Cerebellar nuclear complex (tissue), 1 donor: ENCODE measurements around the gene MUC21.
"Not testable (repeated sequence)": the region's sequence is repeated elsewhere in the genome, so short reads cannot be mapped to it uniquely, and the experiment has no call there.

Experiments used
- DNase-seq, 2 experiments: peaks; one replicate each; lab custom pipeline; 2025; lab: John Stamatoyannopoulos, UW

The MUC21 gene

DNA sequence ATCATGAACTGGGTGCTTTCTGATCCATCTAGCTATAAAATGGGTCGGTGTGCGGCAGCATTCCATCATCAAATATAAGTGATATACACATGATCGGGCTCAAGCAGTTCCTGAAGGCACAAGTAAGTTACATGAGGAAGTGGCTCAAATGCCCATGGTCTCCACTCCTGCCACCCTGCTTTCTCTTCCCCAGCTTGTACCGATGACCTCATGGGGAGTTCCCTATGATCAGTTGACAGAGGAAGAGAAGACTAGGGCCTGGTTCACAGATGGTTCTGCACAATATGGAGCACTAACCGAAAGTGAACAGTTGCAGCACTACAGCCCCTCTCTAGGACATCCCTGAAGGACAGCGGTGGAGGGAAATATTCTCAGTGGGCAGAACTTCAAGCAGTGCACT lies 14.3 kb upstream of the MUC21 start:
- not testable (repeated sequence) for DNase-seq

DNA sequence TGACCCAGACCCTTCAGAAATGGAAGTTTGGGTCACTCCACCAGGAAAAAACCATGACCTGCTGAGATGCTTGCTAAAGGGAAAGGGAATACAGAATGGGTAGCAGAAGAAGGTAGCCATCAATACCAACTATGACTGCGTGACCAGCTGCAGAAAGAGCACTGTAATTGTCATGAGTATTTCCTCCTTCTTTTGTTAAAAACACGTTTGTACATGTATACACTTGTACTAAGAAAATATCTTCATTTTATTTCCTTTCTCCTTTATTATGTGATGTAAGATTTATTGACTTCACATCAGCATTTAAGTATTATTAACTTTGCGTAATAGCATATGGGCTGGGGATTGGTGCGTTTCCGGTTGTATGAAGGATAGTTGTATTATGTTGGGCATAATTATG lies 12.6 kb upstream of the MUC21 start:
- DNase-seq: no peak

DNA sequence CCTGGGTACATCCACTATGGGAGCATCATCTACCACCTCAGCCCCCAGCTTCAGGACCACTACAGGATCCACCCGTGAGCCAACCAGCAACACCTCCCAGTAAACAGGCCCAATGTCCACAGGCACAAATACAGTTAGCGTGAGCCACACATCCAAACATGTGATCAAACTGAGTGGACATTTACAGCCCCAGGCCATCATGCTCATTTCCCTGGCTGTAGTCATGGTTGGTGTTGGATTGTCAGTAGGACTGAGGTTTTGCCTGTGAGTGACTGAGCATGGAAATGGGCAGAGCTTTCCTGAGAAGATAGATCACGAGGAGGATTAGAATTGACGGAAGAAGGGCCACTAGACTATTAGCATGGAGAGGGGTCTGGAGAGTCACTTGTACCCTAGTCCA lies 10.7 kb upstream of the MUC21 start:
- DNase-seq: no peak

DNA sequence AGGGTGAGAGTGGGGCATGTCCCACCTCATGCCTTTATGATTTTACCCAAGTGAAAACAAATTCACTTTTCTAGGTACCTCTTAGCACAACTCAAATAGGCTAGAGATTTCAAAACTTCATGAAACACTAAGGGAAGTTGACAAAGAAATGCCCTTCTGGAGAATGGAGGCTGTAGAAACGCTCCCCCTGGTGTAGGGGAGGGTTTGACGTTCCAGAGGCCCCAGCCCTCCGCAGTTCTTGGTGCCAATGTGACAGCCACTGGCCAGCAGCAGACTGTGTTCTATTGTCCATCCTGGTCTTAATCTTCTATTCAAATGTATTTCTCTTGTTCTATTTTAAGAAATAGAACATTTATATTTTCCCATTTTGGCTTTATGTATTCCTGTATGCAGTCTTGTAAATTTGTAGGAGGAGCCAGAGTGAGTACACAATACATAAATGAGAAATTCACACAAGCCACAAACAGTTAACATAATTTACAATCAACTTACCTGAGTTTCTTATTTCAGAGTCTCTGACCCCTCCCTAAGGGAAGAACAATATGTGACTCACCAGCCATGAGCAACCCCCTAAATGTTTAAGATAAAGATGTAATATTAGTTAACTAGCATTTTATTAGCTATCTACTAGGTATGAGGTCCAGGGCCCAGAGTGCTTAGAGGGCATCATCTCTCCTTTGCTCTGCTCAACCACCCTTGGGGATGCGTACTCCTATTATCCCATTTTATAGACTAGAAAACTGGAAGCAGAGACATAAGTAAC lies 8.8 kb upstream of the MUC21 start:
- DNase-seq: no peak

DNA sequence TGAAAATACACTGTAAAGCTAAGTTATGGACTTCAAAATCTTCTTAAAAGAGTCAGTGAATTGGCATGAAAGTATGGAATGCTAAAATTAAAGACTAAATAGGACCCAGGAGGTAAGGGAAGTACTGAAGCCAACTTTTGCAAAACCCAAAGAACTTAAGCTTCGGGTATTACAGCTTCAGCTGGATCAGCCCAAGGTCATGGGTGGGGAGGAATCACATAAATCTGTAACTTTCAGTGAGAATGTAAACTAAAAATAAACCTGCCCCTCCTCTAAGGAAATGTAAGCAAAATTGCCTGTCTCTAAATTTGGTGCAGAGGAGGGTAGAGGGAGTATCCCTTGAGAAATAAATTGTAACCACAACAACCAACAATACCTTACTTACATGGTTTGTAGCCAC lies 4.4 kb upstream of the MUC21 start:
- DNase-seq: no peak

DNA sequence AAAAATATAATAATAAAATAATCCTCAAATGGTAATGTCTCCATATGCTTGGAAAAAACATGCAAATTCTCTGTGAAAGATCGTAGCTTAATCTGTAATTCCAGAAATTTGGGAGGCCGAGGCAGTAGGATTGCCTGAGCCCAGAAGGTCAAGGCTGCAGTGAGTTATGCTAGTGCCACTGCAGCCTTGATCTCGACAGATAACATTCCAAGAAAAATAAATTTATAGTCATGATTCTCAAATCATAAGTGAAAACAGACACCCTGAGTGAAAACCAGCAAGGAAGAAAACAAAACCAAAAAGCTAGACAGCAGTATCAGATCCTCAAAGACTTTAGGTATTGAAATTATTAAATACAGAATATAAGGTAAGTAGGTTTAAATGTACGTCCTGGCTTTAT lies 3.8 kb upstream of the MUC21 start:
- no peak for DNase-seq

DNA sequence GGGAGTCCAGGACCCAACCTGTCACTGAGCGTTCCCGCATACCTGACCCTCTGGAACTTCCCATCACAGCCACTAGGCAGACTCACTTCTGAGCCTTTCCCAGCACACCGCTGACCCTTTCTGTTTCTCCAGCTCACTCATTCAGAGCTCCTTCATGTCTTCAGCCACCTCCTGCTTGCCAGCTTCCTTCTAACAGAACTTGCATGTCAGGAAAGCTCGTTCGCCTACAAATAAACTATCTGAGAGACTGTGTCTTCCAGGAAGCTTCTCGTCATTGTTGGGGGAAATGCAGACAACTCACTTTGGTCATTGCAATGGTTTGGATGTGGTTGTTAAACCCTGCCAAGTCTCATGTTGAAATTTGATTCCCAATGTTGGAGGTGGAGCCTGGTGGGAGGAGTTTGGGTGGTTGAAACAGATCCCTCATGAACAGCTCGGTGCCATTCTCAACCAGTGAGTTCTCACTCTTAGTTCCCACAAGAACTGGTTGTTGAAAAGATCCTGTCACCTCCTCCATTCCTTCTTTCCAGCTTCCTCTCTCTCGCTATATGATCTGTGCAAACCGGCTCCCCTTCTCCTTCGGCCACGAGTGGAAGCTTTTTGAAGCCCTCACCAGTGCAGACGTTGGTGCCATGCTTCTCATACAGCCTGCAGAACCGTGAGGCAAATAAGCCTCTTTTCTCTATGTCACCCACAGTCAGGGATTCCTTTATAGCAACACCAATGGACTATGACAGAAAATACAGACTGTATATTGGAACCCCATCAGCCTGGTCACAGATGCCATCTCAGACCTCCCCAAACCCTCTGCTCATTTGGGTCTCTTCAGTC lies 1.4 kb upstream of the MUC21 start:
- DNase-seq: no peak

DNA sequence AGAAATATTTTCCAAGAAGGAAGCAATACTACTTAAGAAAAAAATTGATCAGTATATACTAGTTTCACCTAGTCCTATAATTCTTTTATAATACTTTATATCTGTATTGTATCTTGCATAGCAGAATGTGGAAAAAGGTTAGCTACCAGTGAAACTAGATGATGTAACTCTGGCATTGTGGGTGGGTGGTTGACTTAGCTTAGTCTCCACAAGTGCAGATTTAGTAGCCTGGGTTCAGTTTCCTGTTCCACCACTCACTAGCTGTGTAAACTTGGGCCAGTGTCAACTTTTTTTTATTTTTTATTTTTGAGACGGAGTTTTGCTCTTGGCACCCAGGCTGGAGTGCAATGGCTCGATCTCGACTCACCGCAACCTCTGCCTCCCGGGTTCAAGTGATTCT lies 2.0 kb downstream of the MUC21 start:
- no peak for DNase-seq

DNA sequence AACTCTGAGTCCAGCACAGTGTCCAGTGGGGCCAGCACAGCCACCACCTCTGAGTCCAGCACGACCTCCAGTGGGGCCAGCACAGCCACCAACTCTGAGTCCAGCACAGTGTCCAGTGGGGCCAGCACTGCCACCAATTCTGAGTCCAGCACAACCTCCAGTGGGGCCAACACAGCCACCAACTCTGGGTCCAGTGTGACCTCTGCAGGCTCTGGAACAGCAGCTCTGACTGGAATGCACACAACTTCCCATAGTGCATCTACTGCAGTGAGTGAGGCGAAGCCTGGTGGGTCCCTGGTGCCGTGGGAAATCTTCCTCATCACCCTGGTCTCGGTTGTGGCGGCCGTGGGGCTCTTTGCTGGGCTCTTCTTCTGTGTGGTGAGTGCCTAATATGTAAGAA lies 3.8 kb downstream of the MUC21 start:
- no peak for DNase-seq

DNA sequence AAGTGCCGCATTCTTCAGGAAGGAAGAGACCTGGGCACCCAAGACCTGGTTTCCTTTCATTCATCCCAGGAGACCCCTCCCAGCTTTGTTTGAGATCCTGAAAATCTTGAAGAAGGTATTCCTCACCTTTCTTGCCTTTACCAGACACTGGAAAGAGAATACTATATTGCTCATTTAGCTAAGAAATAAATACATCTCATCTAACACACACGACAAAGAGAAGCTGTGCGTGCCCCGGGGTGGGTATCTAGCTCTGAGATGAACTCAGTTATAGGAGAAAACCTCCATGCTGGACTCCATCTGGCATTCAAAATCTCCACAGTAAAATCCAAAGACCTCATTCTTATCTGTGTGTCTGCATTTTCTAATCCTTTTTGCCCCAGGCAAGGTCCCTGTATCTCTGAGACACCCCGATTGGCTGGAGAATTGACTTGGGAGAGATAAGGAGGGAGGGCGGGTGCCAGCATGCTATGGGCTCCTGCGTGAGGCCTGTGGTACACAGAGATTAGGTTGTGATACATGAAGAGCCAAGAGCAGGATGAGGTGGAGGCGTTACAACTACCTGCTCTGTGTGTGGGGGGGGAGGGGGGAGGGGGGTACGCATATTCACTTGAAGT lies 4.8 kb downstream of the MUC21 start:
- DNase-seq: no peak

DNA sequence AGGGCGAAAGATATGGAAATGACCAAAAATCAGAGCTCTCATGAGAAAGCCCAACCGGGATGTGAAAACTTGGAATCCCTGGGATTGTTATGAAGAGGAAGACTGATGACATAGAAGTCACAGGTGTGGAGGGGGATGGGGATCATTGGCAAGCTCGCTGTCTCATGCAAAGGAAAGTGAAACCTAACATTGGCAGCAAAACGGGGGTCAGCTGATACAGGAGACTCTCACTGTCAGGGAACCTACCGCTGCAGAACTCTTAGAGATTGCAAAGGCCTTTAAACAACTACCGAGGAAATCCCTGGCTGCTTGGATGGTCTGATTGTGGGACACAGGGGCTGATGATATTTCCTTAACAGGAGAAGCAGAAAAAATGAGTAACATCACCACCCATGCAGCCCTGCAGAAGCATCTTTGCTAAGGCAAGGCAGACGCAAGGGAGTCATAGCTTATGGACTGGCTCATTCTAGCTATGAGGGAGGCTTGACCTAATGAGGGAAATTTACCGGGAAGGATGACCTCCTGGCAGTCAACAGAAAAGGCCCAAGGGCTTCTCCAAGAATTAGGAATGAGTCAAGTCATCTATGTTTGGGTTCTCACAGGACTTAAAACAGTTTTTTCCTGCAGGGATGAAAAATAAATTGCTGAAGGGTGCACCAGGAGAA lies 7.0 kb downstream of the MUC21 start:
- DNase-seq: no peak

DNA sequence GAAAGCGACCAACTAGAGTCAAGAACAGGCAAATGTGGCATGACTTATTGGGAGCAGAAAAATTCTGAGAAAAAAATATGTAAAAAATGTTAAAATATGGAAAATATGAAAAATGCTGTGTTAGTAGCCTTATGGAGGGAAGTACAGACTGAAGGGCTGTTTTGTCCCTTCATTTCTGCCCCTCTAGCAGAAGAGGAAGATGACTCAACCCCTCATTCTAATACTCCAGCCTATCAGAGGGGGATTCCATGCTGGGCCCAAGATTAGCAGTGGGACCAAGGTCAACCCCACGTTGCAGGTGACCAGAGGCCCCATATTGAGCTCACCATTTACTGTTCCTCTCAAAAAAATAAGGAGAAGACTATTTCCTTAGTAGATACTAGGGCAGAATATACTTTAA lies 8.4 kb downstream of the MUC21 start:
- no peak for DNase-seq

DNA sequence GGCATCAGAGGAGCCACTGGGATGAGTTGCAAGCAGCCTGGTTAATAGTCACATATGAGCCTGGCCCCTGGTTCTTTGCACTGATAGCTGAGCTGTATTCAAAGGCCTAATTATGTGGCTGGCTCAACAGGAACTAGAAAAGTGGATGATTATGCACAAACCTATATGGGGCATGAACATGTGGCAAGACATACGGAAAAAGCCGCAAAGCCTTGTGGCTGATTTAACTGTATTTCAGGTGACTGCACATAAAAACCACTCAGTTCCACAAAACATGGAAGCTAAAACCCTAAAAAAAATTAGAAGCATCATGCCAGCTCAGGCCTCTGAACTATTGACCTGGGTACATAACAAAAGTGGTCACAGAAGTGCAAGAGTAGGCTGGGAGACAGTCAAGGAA lies 13.8 kb downstream of the MUC21 start:
- DNase-seq: no peak

DNA sequence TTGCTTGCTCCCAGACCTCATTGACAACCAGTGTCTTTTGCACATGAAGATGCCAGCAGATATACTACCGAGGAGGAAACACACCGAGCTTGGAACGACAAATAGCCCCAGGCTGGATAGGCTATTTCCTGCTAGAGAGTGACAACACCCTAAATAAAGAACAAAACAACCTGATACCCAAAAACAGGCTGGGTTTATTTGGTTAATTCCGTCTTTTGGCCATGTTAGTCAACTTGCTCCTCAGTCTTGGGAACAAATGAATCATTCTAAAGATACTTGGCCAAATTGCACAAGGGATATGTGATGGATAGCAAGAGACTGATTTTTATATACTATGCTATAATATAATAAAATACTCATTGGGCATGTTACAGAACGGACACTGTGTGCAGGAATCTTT lies 15.3 kb downstream of the MUC21 start:
- no peak for DNase-seq

DNA sequence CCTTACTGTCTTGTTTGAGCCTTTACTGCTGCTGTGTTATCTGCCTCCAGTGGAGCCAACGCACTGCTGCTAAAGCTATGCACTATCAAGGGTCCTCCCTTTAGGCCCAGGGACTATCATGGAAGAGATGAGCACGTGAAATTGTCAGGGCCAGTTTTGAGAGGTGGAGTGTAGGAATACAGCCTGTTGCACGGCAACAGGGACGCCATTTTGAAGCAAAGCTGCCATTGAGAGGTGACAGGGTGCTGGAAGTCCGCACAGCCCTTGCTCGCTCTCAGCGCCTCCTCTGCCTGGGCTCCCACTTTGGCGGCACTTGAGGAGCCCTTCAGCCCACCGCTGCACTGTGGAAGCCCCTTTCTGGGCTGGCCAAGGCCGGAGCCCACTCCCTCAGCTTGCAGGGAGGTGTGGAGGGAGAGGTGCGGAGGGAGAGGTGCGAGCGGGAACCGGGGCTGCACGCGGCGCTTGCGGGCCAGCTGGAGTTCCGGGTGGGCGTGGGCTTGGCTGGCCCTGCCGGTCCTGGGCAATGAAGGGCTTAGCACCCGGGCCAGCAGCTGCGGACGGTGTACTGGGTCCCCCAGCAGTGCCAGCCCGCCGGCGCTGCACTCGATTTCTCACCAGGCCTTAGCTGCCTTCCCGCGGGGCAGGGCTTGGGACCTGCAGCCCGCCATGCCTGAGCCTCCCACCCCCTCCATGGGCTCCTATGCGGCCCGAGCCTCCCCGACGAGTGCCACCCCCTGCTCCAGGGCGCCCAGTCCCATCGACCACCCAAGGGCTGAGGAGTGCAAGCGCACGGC lies 16.7 kb downstream of the MUC21 start:
- not testable (repeated sequence) for DNase-seq

DNA sequence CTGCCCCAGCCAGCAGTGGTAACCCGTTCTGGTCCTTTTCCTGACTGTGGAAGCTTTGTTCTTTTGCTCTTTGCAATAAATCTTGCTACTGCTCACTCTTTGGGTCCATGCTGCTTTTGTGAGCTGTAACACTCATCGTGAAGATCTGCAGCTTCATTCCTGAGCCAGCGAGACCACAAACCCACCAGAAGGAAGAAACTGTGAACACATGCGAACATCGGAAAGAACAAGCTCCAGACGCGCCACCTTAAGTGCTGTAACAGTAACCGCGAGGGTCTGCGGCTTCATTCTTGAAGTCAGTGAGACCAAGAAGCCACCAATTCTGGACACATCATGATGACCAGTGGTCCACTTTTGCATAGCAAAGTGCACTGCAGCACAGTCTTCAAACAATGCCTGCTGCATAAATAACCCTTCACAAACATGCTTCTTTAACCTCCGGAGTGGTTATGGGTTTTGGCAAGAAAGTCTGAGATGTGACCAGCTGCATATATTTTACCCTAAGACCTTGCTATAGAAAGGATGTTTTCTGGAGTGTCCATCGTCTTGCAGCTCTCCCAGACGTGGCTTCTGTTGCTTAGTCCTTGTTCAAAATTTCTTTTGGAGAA lies 17.9 kb downstream of the MUC21 start:
- DNase-seq: no peak

DNA sequence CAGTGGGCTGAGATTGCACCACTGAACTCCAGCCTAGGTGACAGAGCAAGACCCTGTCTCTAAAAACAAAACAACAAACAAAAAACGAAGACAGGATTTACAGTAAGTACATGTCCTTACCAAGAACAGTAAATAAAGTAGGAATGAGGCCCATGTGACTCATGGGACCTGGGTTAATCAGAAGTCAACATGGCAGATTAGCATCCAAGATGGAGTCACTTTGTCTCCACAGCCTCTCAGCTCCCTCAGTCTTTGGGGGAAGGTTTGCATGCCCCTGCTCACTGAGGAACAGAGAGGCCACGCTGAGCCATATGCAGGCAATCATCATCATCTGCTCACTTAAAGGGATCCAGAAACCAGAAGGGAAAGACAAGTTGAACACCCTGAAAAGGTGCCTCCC lies 19.0 kb downstream of the MUC21 start:
- DNase-seq: no peak

DNA sequence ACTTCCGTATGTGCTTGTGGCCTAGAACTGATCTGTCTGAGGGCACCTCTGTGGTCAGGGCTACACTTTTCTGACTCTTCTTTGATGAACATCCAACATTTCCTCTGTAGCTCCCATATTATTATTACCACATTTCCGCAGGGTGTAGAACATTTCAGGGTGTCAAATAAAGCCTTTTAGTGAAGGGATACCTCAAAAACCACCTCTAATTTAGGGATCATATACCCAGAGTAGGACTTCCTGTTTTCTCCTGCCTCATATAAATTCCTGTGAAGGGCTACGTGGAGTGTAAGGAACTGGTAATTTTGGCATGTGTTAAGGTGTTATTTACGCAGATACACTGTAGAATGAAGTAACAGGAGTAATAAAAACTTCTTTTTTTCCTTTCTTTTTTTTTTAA lies 21.3 kb downstream of the MUC21 start:
- DNase-seq: no peak

DNA sequence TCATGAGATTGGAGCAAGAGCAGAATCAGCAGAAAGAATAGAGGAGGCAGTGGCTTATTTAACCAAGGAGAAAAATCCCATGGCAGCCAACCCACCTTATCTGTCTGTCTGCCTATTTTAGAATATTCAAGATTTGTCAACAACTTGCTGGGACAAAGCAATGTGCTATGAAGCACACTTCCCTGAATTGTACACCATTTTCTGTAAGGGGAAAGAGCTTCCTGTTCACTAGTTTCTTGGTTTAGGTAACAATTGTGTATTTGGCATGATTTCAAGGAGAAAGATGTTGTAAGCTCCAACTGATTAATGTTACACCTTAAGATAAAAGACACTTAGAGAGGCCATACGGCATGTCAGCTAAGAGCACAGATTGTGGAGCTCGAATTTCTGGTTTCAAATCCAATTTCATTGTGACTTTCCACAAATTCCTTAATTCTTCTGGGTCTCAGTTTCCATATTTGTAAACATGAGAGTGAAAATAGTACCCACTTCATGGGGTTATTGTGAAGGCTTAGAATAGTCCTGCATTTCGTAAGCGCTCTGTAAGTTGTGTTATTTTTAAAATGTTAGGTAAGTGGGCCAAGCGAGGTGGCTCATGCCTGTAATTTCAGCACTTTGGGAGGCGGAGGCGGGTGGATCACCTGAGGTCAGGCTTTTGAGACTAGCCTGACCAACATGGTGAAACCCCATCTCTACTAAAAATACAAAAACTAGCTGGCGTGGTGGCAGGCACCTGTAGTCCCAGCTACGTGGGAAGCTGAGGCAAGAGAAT lies 21.9 kb downstream of the MUC21 start:
- DNase-seq: no peak

DNA sequence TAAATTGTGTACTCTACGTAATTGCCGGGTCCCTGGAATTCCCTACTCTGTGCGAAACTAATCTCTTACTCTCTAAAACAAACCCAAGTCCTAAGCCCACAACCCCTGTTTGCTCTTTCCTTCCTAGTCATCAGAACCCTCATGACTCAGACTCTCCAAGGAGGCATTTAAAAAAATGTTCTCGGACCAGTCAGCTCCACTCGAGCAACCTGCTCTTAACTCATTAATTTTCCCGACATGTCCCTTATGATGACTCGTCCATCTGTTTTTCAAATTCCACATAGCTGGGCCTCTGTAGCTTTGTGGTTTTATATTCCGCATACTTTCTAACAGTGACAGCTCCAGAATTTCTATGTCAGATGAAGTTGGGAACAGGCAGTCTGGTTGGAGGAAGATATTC lies 24.2 kb downstream of the MUC21 start:
- DNase-seq: no peak

DNA sequence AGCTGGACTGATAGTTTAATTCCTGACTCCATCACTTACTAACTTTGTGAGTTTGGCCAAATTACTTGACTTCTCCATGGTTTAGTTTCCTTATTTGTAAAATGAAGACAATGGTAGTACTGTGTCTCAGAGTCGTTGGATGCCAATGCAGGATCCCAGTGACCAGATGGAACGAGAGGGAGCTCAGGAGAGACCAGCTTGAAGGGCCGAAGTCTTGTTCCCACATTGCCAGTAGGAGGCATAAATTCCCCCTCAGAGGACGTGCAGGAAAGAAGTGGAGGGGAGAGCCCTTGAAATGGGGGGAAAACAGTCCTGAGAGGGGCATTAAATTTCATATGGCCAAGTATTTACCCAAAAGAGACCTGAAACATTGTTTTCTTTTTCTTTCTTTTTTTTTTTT lies 24.6 kb downstream of the MUC21 start:
- DNase-seq: no peak
